WTC11 (cell line): ENCODE data around the gene POLA1.

Source experiments
- ATF3 ChIP-seq: sonication (generic); formaldehyde crosslinking; conservative IDR thresholded peaks from 2 replicates; pipeline ENCODE4 v1.8.1; 2022; ENCODE audit warnings: mild to moderate bottlenecking, missing genetic modification reagents
- CTCF ChIP-seq: fragments of 200-600 bp; IDR thresholded peaks from 2 replicates; pipeline ENCODE4 v1.8.0; 2022; ENCODE audit warnings: antibody characterized with exemption
- ETV6 ChIP-seq: sonication (generic); formaldehyde crosslinking; IDR thresholded peaks from 2 replicates; pipeline ENCODE4 v1.8.1; 2022; ENCODE audit warnings: mild to moderate bottlenecking, missing genetic modification reagents
- SMAD3 ChIP-seq: sonication (generic); formaldehyde crosslinking; IDR thresholded peaks from 2 replicates; pipeline ENCODE4 v1.8.0; 2022; ENCODE audit warnings: missing genetic modification reagents, mild to moderate bottlenecking, borderline replicate concordance
- SP1 ChIP-seq: sonication (generic); formaldehyde crosslinking; conservative IDR thresholded peaks from 2 replicates; pipeline ENCODE4 v1.8.1; 2022; ENCODE audit warnings: missing genetic modification reagents
- TEAD1 ChIP-seq: sonication (generic); formaldehyde crosslinking; IDR thresholded peaks from 2 replicates; pipeline ENCODE4 v1.8.0; 2022; ENCODE audit warnings: mild to moderate bottlenecking, missing genetic modification reagents
- USF2 ChIP-seq: sonication (generic); formaldehyde crosslinking; IDR thresholded peaks from 2 replicates; pipeline ENCODE4 v1.8.1; 2023; ENCODE audit warnings: mild to moderate bottlenecking, missing genetic modification reagents, moderate library complexity
- ZNF121 ChIP-seq: sonication (generic); formaldehyde crosslinking; IDR thresholded peaks from 2 replicates; pipeline ENCODE4 v1.8.0; 2023; ENCODE audit warnings: missing genetic modification reagents
- ZNF263 ChIP-seq: sonication (generic); formaldehyde crosslinking; IDR thresholded peaks from 2 replicates; pipeline ENCODE4 v1.8.1; 2022; ENCODE audit warnings: low read depth, mild to moderate bottlenecking, moderate library complexity, missing genetic modification reagents
- ZNF317 ChIP-seq: sonication (generic); formaldehyde crosslinking; IDR thresholded peaks from 2 replicates; pipeline ENCODE4 v1.8.1; 2023; ENCODE audit warnings: low read depth, mild to moderate bottlenecking, moderate library complexity, missing genetic modification reagents, borderline replicate concordance

- TF ChIP-seq CTCF (no peak), SP1 (CRISPR knock-in tag) (no peak), USF2 (CRISPR knock-in tag) (no peak), ATF3 (CRISPR knock-in tag) (no peak), ZNF317 (CRISPR knock-in tag) (no peak), ZNF121 (no peak), ETV6 (CRISPR knock-in tag) (no peak), SMAD3 (CRISPR knock-in tag) (no peak), ZNF263 (CRISPR knock-in tag) (no peak), TEAD1 (CRISPR knock-in tag) (no peak)
Observed at GRCh38 chrX:24996096-24996709, 302.5 kb downstream of the POLA1 start.
